ENCODE measurements around the gene TANC1.

GRCh38 chr2:158963071-158963470 lies 5.4 kb upstream of the TANC1 start:
- TF ChIP-seq EZH2 (IDR thresholded peaks at IDR 0.05; ENCODE audit: insufficient read depth, poor library complexity, severe bottlenecking) (no peak), EZH2phosphoT487 (IDR thresholded peaks at IDR 0.05; ENCODE audit: insufficient read depth, low read depth) (no peak)

All from GM23248 (cell line).